CD4-positive, alpha-beta T cell treated with Interleukin-10 for 1 hour (primary cell): Measurements from ENCODE around the gene TMEM45B.
"Not testable (repeated sequence)": the region's sequence is repeated elsewhere in the genome, so short reads cannot be mapped to it uniquely, and the experiment has no call there.

ENCODE experiments used
- DNase-seq: peaks from one replicate; pipeline ENCODE4 v3.0.0-alpha.2; 2020

TMEM45B gene

DNA sequence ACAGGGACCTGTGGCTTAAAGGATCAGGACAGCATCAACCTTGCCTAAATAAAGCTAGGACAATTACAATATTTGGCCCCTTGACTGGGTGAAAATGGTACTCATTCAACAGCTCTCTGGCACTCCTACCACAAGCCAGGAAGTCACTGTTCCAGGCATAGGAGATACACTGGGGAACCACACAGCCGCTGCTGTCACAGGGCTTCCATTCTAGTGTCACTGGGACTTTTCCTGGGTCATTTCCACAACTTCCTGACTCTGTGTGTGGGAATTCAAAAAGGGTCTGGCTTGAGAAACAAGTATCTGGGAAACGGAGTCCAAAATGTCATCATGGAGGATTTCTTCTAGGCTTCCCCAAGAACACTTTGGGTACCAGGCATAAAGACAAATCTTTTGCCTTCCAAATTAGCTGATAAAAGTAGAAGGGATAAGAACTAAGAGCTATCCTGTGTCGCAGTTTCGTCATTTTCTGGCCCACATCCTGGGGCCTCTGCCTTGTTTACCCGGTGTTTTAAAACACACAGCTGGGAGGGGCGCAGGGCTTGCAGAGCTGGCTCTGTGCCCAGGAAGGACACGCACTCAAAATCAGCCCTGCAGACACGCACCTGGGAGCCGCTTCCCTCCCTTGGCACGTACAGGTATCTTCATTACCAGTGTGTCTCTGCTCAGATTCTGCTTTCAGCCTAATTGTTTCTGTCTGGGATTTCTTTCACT lies 38.0 kb downstream of the TMEM45B start:
- peak; percentile 73 for DNase-seq

DNA sequence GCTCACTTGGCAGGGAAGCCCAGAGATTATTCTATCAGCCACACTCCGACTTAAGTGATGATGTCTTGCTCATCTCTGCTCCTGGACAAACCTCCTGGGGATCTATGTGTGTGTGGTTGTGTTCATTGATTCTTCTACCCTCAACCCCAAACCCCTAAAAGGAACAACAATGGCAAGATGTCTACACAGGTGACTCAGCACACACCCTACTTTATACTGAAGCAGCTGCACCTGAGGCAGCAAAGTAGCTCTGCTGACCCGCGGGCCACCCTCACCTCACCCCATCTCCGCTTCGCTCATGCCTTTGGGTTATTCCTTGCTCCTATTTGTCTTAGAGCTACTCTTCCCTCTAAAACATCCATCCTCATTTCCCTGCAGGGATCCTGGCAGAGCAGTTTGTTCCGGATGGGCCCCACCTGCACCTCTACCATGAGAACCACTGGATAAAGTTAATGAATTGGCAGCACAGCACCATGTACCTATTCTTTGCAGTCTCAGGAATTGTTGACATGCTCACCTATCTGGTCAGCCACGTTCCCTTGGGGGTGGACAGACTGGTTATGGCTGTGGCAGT lies 38.7 kb downstream of the TMEM45B start:
- no peak for DNase-seq

DNA sequence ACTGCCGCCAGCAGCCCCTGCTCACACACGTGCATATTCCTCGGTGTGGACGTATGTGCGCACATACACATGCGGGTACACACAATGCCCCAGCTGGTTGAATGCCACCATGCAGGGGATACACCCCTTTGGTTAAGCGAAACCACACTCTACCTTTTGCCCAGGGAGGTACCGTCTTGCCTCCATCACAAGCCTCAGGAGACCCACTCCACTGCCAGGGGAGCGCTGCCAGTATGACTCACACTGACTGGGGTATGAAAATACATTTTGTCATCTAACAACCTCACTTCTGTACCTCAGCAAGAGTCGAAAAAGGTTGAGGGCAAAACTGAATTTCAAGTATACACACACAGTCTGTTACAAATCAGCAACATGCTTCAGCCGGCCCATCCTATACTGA lies 39.4 kb downstream of the TMEM45B start:
- DNase-seq, result no peak

DNA sequence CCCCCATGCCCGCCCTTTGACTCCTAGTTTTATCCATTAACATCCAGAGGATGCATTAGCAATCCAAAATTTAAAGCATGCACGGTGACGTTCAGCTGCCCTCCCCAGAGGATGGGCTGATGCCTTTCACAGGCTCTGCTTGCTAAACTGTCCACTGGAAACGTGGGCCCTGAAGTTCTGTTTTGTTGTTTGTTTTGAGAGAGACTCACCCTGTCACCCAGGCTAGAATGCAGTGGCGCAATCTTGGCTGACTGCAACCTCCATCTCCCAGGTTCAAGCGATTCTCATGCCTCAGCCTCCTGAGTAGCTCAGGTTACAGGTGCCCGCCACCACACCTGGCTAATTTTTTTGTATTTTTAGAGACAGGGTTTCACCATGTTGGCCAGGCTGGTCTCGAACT lies 40.4 kb downstream of the TMEM45B start:
- no peak for DNase-seq

DNA sequence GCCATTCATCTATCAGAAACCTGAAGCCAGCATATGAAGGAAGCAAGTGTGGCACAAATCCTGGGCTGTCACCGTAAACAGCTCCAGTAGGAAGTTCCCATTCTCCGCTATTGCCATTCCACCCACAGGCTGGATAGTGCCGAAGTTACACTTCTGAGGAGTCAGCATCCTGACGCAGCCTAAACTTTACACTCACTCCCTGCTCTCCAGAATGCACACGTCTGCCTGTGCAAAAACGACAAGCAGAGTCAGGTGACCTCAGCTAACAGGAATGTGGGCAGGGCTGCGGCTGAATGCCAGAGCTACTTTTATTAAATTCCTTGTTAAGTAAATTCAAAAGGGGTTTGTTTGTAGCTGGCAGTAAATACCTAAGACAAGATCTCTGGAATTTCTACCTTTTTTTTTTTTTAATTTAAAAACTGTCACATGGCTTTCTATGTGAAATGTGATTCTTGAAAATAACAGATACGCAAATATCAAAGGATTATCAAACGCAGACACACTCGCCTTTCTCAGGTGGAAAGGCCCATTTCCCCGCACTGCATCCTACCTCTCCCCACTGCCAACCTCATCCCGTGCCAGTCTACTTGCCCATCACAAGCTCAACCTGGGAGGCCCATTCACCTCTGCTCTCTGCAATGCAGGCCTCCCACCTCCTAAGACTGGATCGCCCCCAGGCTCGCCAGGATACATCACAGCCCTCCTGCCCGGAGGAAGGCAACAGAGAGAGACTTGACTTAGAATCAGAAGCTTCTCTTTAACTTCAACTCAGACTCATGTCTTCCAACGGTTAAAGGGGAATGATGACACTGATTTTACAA lies 46.3 kb downstream of the TMEM45B start:
- DNase-seq, result no peak

DNA sequence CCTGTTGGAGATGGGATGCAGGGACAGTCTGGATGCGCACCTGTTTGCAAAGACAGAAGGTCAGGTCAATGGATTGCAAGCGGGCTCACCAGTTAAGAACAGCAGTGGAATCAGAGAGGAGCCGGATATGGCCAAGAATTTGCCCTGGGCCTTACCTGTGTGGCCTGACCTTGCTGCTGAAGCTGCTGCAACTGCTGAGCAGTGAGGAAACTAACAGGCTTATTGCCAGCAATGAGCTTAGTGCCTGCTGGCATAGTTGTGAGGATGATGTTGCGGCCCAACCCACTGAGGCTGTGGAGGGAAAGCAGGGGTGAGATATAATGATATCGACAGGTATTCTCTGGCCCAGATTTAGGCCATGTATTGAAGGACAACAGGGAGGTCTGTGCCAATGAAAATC lies 49.2 kb downstream of the TMEM45B start:
- no peak for DNase-seq

DNA sequence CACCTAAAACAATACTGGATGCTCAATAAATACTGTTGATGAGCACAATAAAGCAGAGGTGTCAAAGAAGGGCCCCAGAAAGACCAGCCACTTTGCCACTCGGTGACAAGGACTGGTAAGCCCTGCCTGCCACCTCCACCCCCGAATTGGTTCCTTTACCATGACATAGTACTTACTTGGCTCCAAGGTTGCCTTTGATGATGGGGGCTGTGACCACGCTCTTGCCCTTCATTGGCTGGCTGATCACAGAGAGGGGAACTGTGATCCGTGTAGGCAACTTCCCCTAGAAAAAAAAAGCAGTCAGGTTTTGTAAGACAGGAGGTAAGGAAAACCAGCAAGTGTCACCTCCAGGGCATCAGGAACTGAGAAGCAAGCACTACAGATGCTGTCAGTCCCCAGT lies 50.1 kb downstream of the TMEM45B start:
- peak; percentile 7 for DNase-seq

DNA sequence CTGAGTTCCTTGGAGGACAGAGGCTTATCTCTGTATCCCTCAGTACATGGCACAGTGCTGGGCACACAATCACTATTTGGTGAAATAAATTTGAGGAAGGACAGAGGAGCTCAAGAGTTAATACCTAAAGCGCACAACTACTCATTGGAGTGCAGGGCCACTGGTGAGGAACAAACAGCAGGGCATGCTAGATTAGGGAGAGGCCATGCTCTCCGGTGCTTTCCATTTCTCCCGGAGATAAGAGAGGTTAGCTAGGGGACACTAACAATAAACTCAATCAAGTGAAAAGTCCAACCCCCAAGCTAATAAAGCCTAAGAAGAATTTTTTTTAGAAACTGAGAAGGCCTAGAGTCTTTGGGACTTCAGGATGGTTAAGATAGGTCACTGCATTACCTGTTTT lies 50.7 kb downstream of the TMEM45B start:
- DNase-seq, result no peak

DNA sequence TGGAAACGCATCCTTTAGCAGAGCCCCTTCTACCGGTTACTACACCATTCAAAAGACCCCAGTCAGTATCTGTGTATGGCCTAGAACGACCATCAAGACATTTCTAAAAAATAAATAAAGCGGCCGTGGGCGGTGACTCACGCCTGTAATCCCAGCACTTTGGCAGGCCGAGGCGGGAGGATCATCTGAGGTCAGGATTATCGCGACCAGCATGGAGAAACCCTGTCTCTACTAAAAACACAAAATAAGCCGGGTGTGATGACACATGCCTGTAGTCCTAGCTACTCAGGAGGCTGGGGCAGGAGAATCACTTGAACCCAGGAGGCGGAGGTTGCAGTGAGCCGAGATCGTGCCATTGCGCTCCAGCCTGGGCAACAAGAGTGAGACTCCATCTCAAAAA lies 53.0 kb downstream of the TMEM45B start:
- DNase-seq, result not testable (repeated sequence)

DNA sequence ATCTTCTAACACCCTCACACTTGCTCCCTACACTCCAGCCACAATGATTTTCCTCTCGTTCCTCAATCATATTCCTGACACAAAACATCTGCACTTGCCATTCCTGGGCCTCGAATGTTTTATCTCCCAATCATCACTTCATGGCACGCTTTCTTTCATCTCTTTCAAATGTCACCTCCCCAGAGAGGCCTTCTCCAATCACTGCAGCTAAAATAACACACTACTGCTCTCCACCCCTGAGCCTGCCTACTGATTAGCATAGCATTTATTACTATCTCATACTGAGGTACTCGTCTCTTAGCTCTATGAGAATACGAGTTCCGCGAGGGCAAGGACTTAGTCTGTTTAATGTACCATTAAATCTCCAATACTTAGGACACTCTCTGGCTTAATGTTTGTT lies 56.3 kb downstream of the TMEM45B start:
- DNase-seq, result no peak

DNA sequence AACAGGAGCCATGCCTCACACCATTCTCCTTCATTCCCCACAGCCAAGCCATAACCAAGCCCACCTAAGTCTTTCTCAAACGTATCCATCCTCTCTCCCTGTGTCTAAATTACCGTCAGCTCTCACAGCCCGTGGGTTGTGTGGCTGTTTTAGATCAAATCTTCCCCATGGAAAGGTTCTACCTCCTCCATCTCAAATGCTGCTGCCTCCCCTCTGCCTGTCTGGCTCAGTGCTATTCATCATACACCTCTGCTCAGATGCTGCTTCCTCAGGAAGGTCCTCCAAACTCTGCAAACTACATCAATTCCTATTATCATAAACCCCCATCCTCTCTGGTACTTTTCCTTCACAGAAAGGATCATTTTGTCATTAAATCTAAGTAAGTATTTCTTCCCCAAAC lies 64.7 kb downstream of the TMEM45B start:
- DNase-seq, result no peak

DNA sequence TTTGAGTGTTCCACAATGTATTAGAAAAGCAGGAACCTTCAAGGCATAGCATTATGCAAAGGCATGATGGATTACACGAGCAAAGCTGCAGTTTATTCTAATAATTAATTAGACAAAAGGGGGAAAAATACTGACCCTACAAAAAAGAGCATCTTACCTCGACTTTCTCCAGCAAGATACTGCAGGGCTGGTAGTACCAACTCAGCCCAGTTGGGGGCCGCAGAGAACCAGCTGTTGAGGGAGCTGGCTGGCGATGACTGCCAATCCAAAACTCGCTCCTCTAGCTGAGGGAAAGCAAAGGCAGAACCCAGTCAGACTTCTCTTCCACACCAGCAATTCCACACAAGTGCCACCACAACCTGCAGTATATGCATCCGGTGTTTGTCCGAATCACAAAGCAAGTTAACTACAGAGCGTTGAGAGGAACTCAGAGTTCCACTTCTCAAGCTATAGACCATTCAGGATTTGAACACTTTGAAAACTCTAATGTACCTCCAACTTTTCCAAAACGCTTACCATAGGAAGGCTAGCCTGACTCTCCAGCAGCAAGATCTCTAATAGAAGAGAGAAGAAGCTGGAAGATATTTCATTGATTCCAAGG lies 66.0 kb downstream of the TMEM45B start:
- DNase-seq, result peak; percentile 33

DNA sequence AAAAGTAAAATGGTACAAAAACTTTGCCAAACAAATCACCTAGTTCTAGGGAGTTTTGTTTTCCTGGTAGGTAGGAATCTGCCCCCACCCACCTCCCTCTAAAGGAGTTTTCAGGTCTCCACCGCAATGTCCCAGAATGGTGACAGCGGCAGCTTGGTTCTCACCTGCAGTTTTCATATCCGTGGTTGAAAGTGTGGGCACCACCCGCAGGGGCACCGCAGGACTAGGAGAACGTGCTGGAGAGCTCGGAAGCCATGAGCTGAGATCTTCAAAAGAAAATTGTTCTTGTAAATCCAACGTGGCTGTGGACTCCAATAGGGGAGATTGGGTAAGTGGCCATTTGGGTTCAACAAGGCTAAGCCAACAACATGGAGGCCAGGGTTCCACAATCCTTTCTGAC lies 68.9 kb downstream of the TMEM45B start:
- no peak for DNase-seq

DNA sequence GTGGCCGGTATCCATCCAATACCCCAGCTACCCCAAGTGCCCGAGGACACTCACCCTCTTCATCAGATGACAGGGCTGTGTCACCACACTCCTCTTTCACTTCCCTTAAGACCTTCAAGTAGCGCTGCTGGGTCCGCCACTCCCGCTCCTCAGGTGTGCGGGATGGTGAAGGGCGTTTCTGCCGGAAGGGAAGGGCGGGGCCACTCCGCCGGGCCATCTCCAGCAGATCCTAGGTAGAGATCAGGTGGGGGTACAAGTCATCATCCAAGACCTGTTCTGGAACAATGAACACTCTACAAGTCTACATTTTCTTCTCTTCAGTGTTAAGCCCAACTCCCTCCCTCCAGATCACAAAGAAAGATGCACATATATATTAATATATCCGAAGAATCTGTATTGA lies 69.7 kb downstream of the TMEM45B start:
- no peak for DNase-seq

DNA sequence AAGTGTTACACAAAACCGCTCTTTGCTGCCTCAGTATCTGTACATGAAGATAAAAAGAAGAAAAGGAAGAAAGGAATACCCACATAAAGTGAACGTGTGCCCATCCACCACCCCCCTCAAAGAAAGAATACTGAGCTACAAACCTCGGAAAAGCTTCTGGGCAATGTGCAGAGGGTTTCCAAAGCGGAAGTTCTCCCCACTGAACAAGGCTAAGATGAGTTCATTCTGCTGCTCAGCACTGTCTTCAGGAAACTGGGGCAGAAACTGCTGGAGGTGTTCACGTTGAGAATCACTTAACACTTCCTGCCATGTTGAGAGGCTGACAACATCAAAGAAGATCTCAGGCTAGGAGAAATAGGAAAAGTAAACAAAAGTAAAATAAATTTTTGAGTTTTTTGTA lies 72.8 kb downstream of the TMEM45B start:
- DNase-seq, result peak; percentile 32

DNA sequence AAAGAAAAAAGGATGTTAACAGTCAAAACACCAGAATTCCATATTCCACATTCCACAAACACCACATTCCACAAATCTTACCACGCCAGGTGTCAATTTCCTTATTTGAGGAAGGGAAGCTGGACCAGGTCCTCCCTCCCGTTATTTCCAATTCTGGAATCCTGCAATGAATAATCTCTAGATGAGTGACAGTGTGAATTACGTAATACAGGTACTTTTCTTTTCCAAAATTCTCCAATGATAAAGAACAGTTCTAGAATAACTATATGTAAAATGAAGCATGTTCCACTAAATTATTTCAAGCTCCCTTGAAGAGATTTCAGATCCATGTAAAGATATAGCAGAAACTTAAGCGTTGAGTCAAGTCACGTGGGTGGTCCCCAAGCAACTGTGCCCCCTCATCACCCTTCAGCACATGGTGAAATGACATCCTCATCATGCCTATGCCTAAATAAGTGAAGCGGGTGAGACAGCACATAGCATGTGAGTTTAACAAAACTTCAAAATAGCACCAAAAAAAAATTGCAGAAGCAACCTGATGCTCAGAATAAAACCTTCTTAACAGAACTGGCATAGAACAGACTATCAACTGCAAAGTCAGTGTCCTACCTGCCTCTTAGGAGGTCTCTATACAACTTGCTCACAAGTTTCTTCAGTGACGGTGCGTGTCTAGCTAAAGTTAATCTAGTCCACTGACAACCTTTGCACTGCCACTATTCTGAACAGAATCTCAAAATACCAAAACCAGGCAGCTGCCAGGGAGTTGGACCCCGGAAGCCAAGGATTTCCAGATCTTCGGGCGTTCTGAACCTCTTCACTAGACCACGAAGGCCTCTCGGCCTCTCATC lies 78.9 kb downstream of the TMEM45B start:
- DNase-seq, result no peak

DNA sequence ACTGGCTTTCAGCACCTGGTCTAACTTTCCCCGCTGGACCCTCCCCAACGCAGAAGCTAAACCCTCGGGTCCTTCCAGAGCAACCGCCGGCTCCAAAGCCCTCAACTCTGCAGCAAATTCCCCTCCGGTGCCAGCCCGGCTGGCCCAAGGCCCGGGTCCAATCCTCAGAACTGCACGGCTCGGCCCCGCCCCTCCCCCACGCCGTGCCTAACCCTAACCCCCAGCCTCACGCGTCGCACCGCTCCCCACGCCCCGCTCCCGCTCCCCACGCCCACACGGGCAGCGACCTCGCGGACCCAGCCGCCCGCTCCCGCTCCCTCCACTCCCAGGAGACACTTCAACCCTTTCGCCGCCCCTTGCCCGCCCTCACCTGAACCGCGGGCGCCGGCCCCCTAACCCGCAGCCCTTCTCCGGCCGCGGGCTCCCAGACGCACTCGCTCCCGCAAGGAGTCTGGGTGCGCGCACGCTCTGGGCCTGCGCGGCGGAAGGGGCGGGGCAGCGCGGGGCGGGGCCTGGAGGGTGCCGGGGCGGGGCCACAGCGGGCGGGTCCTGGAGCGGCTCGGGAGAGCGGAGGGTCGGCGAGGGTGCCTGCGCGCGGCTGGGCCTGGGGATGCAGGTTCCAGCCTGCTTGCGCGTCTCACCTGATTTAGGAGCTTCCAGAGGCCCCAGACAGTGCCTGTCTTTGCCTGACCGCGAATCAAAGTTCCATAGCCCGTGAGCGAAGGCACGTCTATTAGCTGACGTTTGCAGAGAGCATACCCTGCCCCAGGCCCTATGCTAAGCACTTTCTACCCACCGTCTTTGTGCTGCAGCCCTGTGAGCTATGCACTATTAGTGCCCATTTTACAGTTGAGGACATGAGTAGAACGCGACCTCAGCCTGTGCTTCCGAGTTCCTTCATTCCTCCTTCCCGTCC lies 79.7 kb downstream of the TMEM45B start, which contains the start of gene NFRKB:
Gene NFRKB, minus strand, starts transcription at position 453 of the 916 bp plus-strand sequence. CDS start 2,729 bp downstream, outside the sequence.
- peak; percentile 89 for DNase-seq

DNA sequence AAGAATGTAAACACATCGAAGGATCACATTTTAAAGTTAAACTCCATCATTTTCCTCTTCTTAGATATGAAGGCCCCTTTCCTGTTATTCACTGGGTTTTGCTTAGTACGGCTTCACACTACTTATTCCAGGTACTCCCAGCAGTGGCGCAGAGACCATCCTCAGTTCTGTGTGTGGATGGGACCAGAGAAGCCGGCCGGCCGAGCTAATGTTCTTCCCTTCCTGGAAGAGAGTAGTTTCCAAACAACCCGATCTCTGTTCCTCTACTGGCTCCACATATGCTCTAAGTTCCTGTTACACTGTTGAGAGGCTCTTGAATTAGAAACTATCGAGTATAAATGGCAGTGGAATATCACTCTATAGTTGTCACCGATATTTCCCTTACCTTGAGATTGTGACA lies 80.4 kb downstream of the TMEM45B start:
- no peak for DNase-seq

DNA sequence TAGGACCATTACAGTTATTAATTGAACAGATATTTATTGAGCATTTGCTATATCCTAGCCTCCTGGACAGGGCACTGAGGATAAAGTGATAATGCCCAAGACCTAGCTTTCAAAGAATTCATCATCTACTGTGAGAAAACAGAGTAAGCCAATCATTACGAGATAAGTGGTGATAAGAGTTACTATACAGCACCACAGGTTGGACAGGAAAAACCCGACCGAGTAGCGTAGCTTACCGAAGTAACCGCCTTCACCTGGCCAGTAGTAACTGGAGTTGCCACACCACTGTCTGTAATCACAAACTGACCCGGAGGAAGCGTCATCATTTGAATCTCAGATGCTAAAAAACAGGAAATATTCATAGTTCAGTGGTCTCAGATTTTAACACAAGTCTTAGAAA lies 89.8 kb downstream of the TMEM45B start:
- DNase-seq, result no peak
